Activated CD8-positive, alpha-beta memory T cell treated with anti-CD3 and anti-CD28 coated beads for 1 hour (primary cell): ENCODE measurements around the gene E2F2.
"Not testable (repeated sequence)": the region's sequence is repeated elsewhere in the genome, so short reads cannot be mapped to it uniquely, and the experiment has no call there.

Experiments
- DNase-seq, 2 donors: peaks; one replicate each; pipeline ENCODE4 v3.0.0-alpha.2; 2020; ENCODE audit warnings: low read depth in 1 of 2; ENCODE audit errors: extremely low read depth in 1 of 2

The E2F2 gene

GRCh38 chr1:23525558-23526250, 5.3 kb downstream of the E2F2 start:
- DNase-seq, result no peak

GRCh38 chr1:23524716-23525401, 6.2 kb downstream of the E2F2 start:
- DNase-seq, result no peak

GRCh38 chr1:23524163-23524562, 6.9 kb downstream of the E2F2 start:
- DNase-seq, result no peak

- no peak for DNase-seq
These were observed 8.6 kb downstream of the E2F2 start for GRCh38 chr1:23522244-23522982.

GRCh38 chr1:23521588-23521987, 9.4 kb downstream of the E2F2 start:
- no peak for DNase-seq

GRCh38 chr1:23517581-23517980, 13.5 kb downstream of the E2F2 start:
- no peak for DNase-seq

GRCh38 chr1:23515905-23516304, 15.1 kb downstream of the E2F2 start:
- no peak for DNase-seq

GRCh38 chr1:23514111-23514679, 16.8 kb downstream of the E2F2 start:
- DNase-seq, result no peak

- no peak for DNase-seq
These were observed 21.1 kb downstream of the E2F2 start for GRCh38 chr1:23509896-23510295.

GRCh38 chr1:23506376-23507107, 24.5 kb downstream of the E2F2 start:
- no peak for DNase-seq

- no peak for DNase-seq
These were observed 25.2 kb downstream of the E2F2 start for GRCh38 chr1:23505851-23506250.

- DNase-seq, result not testable (repeated sequence)
These were observed 26.9 kb downstream of the E2F2 start for GRCh38 chr1:23504156-23504555.

GRCh38 chr1:23502951-23503350, 28.1 kb downstream of the E2F2 start:
- no peak for DNase-seq

GRCh38 chr1:23500466-23500865, 30.6 kb downstream of the E2F2 start:
- DNase-seq, result no peak

- no peak for DNase-seq
These were observed 33.1 kb downstream of the E2F2 start for GRCh38 chr1:23497777-23498439.

GRCh38 chr1:23496490-23497181, 34.4 kb downstream of the E2F2 start:
- DNase-seq, result no peak

- not testable (repeated sequence) for DNase-seq
These were observed 36.2 kb downstream of the E2F2 start for GRCh38 chr1:23494836-23495235.

- DNase-seq, result not testable (repeated sequence)
These were observed 38.3 kb downstream of the E2F2 start for GRCh38 chr1:23492776-23493175.

- DNase-seq, result no peak
These were observed 38.8 kb downstream of the E2F2 start for GRCh38 chr1:23492132-23492720.
